ENCODE results near the gene MYL11.

DNA sequence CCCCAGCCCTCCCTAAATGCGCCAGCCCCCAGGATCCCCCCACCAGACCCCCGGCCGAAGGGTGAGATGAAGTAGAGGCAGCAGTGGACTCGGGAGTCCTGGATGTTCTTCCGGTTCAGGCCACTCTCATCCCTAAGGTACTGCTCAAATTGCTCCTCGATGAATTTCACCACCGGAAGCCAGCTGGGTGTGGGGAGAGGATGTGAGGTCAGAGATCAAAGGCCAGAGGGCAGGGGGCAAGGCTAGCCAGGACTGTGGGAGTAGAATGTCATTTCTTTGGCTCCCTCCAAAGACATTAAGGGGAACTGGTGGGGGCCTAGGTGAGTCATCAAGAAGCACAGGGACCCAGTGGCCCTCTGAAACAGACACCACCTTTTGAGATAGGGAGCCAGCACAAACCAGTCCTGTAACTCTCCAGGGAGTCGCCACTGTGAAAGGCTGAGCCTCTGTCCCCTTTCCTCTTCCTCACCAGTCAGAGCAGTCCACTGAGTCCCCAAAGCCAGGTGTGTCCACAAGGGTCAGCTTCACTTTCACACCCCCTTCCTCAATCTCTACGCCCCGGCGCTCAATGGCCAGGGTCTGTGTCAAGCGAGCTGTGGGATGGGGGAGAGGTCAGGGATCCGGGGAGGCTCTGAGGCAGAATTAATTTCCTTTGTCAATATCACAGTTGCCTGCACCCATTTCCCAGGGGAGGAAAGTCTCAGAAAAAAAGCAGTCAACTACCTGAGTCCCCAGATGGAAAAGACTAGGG lies 6.9 kb downstream of the MYL11 start:
- TF ChIP-seq, protein P1, sequence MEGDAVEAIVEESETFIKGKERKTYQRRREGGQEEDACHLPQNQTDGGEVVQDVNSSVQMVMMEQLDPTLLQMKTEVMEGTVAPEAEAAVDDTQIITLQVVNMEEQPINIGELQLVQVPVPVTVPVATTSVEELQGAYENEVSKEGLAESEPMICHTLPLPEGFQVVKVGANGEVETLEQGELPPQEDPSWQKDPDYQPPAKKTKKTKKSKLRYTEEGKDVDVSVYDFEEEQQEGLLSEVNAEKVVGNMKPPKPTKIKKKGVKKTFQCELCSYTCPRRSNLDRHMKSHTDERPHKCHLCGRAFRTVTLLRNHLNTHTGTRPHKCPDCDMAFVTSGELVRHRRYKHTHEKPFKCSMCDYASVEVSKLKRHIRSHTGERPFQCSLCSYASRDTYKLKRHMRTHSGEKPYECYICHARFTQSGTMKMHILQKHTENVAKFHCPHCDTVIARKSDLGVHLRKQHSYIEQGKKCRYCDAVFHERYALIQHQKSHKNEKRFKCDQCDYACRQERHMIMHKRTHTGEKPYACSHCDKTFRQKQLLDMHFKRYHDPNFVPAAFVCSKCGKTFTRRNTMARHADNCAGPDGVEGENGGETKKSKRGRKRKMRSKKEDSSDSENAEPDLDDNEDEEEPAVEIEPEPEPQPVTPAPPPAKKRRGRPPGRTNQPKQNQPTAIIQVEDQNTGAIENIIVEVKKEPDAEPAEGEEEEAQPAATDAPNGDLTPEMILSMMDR (optimal IDR thresholded peaks at IDR 0.05 in 1 of 3, IDR thresholded peaks at IDR 0.05 in 1 of 3, conservative IDR thresholded peaks at IDR 0.05 in 1 of 3; ENCODE audit: extremely low read depth in 1 of 3, insufficient read depth in 2 of 3, low read length in 3 of 3) = no peak
- TF ChIP-seq EZH2 (IDR thresholded peaks at IDR 0.05; ENCODE audit: low read length) = no peak
